ENCODE results near the gene SLC37A3. TPM values are rescaled to one million over a fixed set of nuclear protein-coding genes. Genes with fewer than 3 reads are reported as not detected.

The SLC37A3 gene
- total RNA-seq, 4 donors from 2014 or later: 71.9 to 123 (median 86.9) TPM

- no peak for TF ChIP-seq POLR2A (IDR thresholded peaks at IDR 0.05)
- TF ChIP-seq CTCF (IDR thresholded peaks at IDR 0.05): no peak
- H3K4me1 ChIP-seq: no peaks in the 10 kb centered on the region
- intact Hi-C loops (cut with DNase I): no loop called here
- no peak overlapping the region for H3K4me3 ChIP-seq (replicated peaks in 1 of 3)
- peaks cover 14 to 23% of the 10 kb centered on the region in 2 donors for H3K36me3 ChIP-seq
- H3K9me3 ChIP-seq: no peaks in the 10 kb centered on the region
- H3K27ac ChIP-seq: no peak overlapping the region
- 47 to 65% methylated on average over 5 of the region's 5 CpGs for WGBS, 2 donors
- no peaks in the 10 kb centered on the region for H3K27me3 ChIP-seq
- peak; percentile 49 to 51 for DNase-seq
These were observed 48.3 kb downstream of the SLC37A3 start for GRCh38 chr7:140350056-140350455.

GRCh38 chr7:140349144-140349771, 49.1 kb downstream of the SLC37A3 start:
- 66 to 78% methylated on average over 8 of the region's 8 CpGs for WGBS, 2 donors
- intact Hi-C loops (cut with DNase I): no loop called here
- Histone ChIP-seq H3K27me3 (no peaks in the 10 kb centered on the region), H3K9me3 (no peaks in the 10 kb centered on the region), H3K36me3 (peaks cover 11 to 23% of the 10 kb centered on the region in 2 donors), H3K4me3 (replicated peaks in 1 of 3) (no peak overlapping the region), H3K4me1 (no peaks in the 10 kb centered on the region), H3K27ac (no peak overlapping the region)
- TF ChIP-seq POLR2A (IDR thresholded peaks at IDR 0.05) (no peak), CTCF (IDR thresholded peaks at IDR 0.05) (no peak)
- no peak for DNase-seq

- intact Hi-C loops (cut with DNase I): no loop called here
- Histone ChIP-seq H3K4me1 (no peaks in the 10 kb centered on the region), H3K27me3 (no peaks in the 10 kb centered on the region), H3K36me3 (peaks cover 7 to 23% of the 10 kb centered on the region in 2 donors), H3K4me3 (replicated peaks in 1 of 3) (no peak overlapping the region), H3K9me3 (no peaks in the 10 kb centered on the region), H3K27ac (no peak overlapping the region)
- TF ChIP-seq CTCF (IDR thresholded peaks at IDR 0.05) (no peak), POLR2A (IDR thresholded peaks at IDR 0.05) (no peak)
- 90 to 93% methylated on average over 13 of the region's 13 CpGs for WGBS, 2 donors
- DNase-seq: no peak
These were observed 50.0 kb downstream of the SLC37A3 start for GRCh38 chr7:140348161-140348849.

- TF ChIP-seq CTCF (IDR thresholded peaks at IDR 0.05): no peak
- Histone ChIP-seq H3K9me3 (no peaks in the 10 kb centered on the region), H3K27ac (no peak overlapping the region), H3K4me1 (no peaks in the 10 kb centered on the region), H3K4me3 (replicated peaks in 1 of 3) (no peak overlapping the region), H3K27me3 (no peaks in the 10 kb centered on the region), H3K36me3 (peaks cover 12 to 14% of the 10 kb centered on the region in 2 donors)
- no peak for DNase-seq
- intact Hi-C loops (cut with DNase I): no loop called here
- WGBS, 2 donors: 86 to 90% methylated on average over 5 of the region's 5 CpGs
These were observed 51.1 kb downstream of the SLC37A3 start for GRCh38 chr7:140347218-140347617.

GRCh38 chr7:140345426-140345825, 52.9 kb downstream of the SLC37A3 start:
- Histone ChIP-seq H3K27me3 (no peaks in the 10 kb centered on the region), H3K36me3 (peaks cover 8 to 13% of the 10 kb centered on the region in 2 donors), H3K27ac (no peak overlapping the region), H3K4me3 (replicated peaks in 1 of 3) (no peak overlapping the region), H3K4me1 (no peaks in the 10 kb centered on the region), H3K9me3 (no peaks in the 10 kb centered on the region)
- 90 to 94% methylated on average over 3 of the region's 3 CpGs for WGBS, 2 donors
- intact Hi-C loops (cut with DNase I): no loop called here
- no peak for TF ChIP-seq POLR2A (IDR thresholded peaks at IDR 0.05)
- TF ChIP-seq CTCF (IDR thresholded peaks at IDR 0.05): no peak
- DNase-seq: no peak
